Nephron (organoid): ENCODE results near the gene ITGA6.
A peak's percentile ranks its signal among the peaks of the same experiment; 100 is the strongest.
"Not testable (repeated sequence)": the region's sequence is repeated elsewhere in the genome, so short reads cannot be mapped to it uniquely, and the experiment has no call there.

Source experiments
- H3K27ac Mint-ChIP-seq, 3 experiments: 2 replicates each; pipeline ENCODE4 v1.8.0; 2020; ENCODE audit warnings: mixed read lengths in 3 of 3, mild to moderate bottlenecking in 2 of 3, moderate library complexity in 1 of 3
- H3K27me3 Mint-ChIP-seq: 2 replicates; pipeline ENCODE4 v1.8.0; 2021; ENCODE audit warnings: low read depth, mild to moderate bottlenecking, moderate library complexity, mixed read lengths
- H3K36me3 Mint-ChIP-seq: 2 replicates; pipeline ENCODE4 v1.8.0; 2020; ENCODE audit warnings: low read depth, mixed read lengths
- H3K4me1 Mint-ChIP-seq: 2 replicates; pipeline ENCODE4 v1.8.0; 2020; ENCODE audit warnings: mixed read lengths
- H3K4me3 Mint-ChIP-seq, 3 experiments: 2 replicates each; pipeline ENCODE4 v1.8.0; 2020; ENCODE audit warnings: mild to moderate bottlenecking in 3 of 3, mixed read lengths in 3 of 3, moderate library complexity in 2 of 3
- H3K9me3 Mint-ChIP-seq: 2 replicates; pipeline ENCODE4 v1.8.0; 2020; ENCODE audit warnings: mixed read lengths
- CTCF ChIP-seq, 3 experiments: fragments of 200-600 bp; sonication (generic); IDR thresholded peaks; one replicate each; pipeline ENCODE4 v1.5.0; 2021; ENCODE audit warnings: antibody characterized with exemption in 3 of 3; ENCODE audit not compliant: unreplicated experiment in 3 of 3

The ITGA6 gene

GRCh38 chr2:172545408-172546075 is 118.2 kb downstream of the ITGA6 start:
- H3K27ac Mint-ChIP-seq: no peak overlapping the region
- H3K4me1 Mint-ChIP-seq: no peaks in the 10 kb centered on the region
- H3K27me3 Mint-ChIP-seq: no peaks in the 10 kb centered on the region
- peaks cover 34% of the 10 kb centered on the region for H3K36me3 Mint-ChIP-seq
- no peak for TF ChIP-seq CTCF (IDR thresholded peaks at IDR 0.05; ENCODE audit: unreplicated experiment in 3 of 3)
- H3K4me3 Mint-ChIP-seq: no peak overlapping the region
- peaks cover 47% of the 10 kb centered on the region for H3K9me3 Mint-ChIP-seq

GRCh38 chr2:172549131-172549530 is 121.7 kb downstream of the ITGA6 start:
- no peak overlapping the region for H3K4me3 Mint-ChIP-seq
- H3K36me3 Mint-ChIP-seq: peaks cover 15% of the 10 kb centered on the region
- peaks cover 20% of the 10 kb centered on the region for H3K9me3 Mint-ChIP-seq
- no peaks in the 10 kb centered on the region for H3K27me3 Mint-ChIP-seq
- H3K27ac Mint-ChIP-seq: no peak overlapping the region
- no peaks in the 10 kb centered on the region for H3K4me1 Mint-ChIP-seq
- no peak for TF ChIP-seq CTCF (IDR thresholded peaks at IDR 0.05; ENCODE audit: unreplicated experiment in 3 of 3)

GRCh38 chr2:172549802-172550201 is 122.4 kb downstream of the ITGA6 start:
- H3K27me3 Mint-ChIP-seq, H3K4me1 Mint-ChIP-seq, H3K27ac Mint-ChIP-seq, H3K4me3 Mint-ChIP-seq: not testable (repeated sequence)
- peaks cover 13% of the 10 kb centered on the region for H3K36me3 Mint-ChIP-seq
- peaks cover 19% of the 10 kb centered on the region for H3K9me3 Mint-ChIP-seq

GRCh38 chr2:172550419-172550818 is 123.0 kb downstream of the ITGA6 start:
- Mint-ChIP-seq H3K4me3 (no peak overlapping the region), H3K4me1 (peaks cover 8% of the 10 kb centered on the region), H3K27me3 (no peaks in the 10 kb centered on the region), H3K36me3 (peaks cover 9% of the 10 kb centered on the region), H3K9me3 (peaks cover 15% of the 10 kb centered on the region), H3K27ac (peak overlapping the region in 2 of 3 experiments; percentile 38 to 78)
- no peak for TF ChIP-seq CTCF (IDR thresholded peaks at IDR 0.05; ENCODE audit: unreplicated experiment in 3 of 3)

- peaks cover 9% of the 10 kb centered on the region for H3K36me3 Mint-ChIP-seq
- peak overlapping the region; percentile 4 to 78 (median 16) for H3K27ac Mint-ChIP-seq
- H3K4me1 Mint-ChIP-seq: peaks cover 9% of the 10 kb centered on the region
- H3K27me3 Mint-ChIP-seq: no peaks in the 10 kb centered on the region
- no peak for TF ChIP-seq CTCF (IDR thresholded peaks at IDR 0.05; ENCODE audit: unreplicated experiment in 3 of 3)
- peaks cover 8% of the 10 kb centered on the region for H3K9me3 Mint-ChIP-seq
- no peak overlapping the region for H3K4me3 Mint-ChIP-seq
Measured at GRCh38 chr2:172551271-172551670, 123.9 kb downstream of the ITGA6 start.

GRCh38 chr2:172552547-172553291 is 125.3 kb downstream of the ITGA6 start:
- Mint-ChIP-seq H3K9me3 (peaks cover 2% of the 10 kb centered on the region), H3K4me1 (peaks cover 21% of the 10 kb centered on the region), H3K36me3 (peaks cover 6% of the 10 kb centered on the region), H3K27me3 (no peaks in the 10 kb centered on the region), H3K27ac (no peak overlapping the region), H3K4me3 (peak overlapping the region in 2 of 3 experiments; percentile 31 to 50)
- TF ChIP-seq CTCF (IDR thresholded peaks at IDR 0.05; ENCODE audit: unreplicated experiment in 3 of 3): no peak
